ENCODE results near the gene ARHGAP45. TPM values are rescaled to one million over a fixed set of nuclear protein-coding genes. Genes with fewer than 3 reads are reported as not detected.

ARHGAP45 gene
- total RNA-seq, 1 donor from 2014 or later = 201 TPM

DNA sequence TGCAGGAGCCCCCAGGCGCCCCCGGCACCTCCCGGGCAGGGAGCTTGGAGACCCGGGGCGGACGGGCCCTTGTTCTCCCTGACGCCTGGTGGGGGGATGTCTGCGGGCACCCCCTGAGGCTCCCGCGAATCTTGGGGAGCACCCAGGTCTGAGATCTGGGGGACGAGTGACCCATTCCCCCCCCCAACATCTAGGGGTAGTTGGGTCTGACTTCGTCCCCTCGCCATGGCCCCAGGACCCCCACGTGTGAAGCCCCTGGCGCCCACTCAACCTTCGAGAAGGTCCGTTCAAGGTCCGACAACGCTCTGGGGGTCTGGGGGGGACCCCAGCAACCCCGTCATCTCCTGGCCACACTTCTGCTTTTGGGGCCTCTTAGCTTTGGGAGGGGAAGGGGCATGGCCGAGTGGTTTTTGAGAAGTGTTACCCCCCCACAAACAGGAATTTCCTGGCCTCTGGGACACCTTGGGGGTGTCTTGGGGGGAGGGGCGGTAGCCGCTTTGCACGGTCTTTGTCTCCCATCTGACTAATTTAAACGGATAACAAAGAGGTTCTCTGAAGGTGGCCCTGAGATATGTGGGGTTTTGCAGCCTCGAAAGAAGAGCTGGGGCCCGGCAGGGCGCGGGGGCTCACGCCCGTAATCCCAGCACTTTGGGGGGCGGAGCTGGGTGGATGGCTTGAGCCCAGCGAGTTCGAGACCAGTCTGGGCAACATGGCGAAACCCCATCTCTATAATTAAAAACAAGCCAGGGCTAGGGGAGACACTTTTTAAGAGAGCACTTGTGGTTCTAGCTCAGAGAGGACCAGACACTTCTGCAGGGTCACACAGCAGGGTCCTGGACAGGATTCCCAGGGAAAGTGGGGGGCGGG is 40.0 kb upstream of the ARHGAP45 start:
- DNase-seq (ENCODE audit: low spot score) = no peak
- Mint-ChIP-seq H3K4me1 (ENCODE audit: low read depth) (peaks cover 16% of the 10 kb centered on the region), H3K36me3 (ENCODE audit: low read depth) (peaks cover 5% of the 10 kb centered on the region), H3K27me3 (ENCODE audit: insufficient read depth) (no peaks in the 10 kb centered on the region), H3K27ac (peak overlapping the region; percentile 85), H3K9me3 (no peaks in the 10 kb centered on the region), H3K4me3 (peak overlapping the region; percentile 95)
- intact Hi-C loops (cut with micrococcal nuclease) = loop anchor here (1.0 to 2.0 kb wide), 2 partner anchors 76 to 178 kb away; partner anchors contain the start of genes GPX4 and STK11

DNA sequence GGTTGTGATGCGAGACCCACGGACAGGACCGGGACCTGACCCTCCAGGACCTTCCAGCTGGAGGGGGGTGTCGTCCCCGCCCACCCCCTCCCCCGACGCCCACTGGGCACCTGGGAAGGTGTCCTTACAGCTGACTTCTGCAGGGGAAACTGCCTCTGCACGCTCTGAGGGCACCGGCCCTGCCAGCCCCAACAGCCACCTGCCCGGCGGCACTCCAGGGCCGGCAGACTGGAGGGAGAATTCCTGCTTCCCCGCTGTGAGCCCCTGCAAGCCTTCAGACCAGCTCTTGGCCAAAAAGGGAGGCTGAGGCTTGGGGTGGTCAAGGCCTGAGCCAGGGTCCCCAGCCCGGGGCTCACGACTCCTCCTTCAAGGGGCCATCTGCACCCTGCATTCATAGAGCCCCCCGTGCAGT is 39.3 kb upstream of the ARHGAP45 start:
- intact Hi-C loops (cut with micrococcal nuclease) = loop anchor here (1.0 to 2.0 kb wide), 2 partner anchors 11 to 75 kb away; partner anchors contain the start of gene GPX4
- Mint-ChIP-seq H3K27ac (peak overlapping the region; percentile 52), H3K27me3 (ENCODE audit: insufficient read depth) (no peaks in the 10 kb centered on the region), H3K9me3 (no peaks in the 10 kb centered on the region), H3K36me3 (ENCODE audit: low read depth) (peaks cover 12% of the 10 kb centered on the region), H3K4me3 (peak overlapping the region; percentile 95), H3K4me1 (ENCODE audit: low read depth) (peaks cover 22% of the 10 kb centered on the region)
- DNase-seq (ENCODE audit: low spot score) = no peak

DNA sequence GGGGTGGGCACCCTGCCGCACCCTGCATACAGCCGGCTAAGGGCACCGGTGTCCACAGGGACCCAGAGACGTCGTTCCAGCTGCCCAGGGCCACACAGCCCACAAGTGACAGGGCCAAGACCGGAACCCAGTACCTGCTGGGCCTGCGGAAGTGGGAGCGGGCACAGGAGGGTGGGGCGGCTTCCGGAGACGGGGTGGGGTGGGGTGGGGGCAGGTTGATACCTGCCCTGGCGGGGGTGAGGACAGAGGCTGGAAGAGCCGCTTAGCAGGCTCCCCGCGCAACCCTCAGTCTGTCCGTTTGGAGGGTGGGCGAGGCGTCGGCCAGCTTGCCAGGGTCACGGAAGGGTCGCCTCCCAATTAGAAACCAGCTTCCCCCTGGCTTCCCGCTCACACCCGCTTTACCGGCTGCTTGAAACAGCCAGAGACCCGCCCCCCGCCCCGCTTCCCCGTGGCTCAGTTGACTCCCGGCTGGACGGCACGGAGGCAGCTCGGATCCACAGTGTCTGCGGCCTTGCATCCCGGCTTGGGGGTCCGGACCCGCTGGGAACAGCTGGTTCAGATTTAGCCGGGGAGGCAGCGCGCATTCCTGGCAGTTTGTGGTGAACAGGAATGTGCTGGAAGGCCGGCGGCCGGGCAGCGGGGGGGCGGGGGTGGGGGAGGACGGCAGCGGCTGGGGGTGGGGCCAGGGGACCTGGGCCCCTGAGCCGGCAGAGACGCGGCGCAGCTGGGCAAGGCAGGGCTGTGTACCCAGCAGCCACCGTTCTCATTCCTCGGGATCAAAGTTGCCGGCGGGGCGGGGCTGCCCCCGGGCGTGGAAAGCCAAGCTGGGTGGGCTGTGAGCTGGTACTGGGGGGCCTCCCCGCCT is 38.7 kb upstream of the ARHGAP45 start:
- DNase-seq (ENCODE audit: low spot score) = peak; percentile 58
- intact Hi-C loops (cut with micrococcal nuclease) = loop anchor here (1.0 kb wide), 1 partner anchor 10 kb away; no protein-coding TSS in a partner anchor
- Mint-ChIP-seq H3K9me3 (peaks cover 1% of the 10 kb centered on the region), H3K27ac (peak overlapping the region; percentile 52), H3K4me1 (ENCODE audit: low read depth) (peaks cover 25% of the 10 kb centered on the region), H3K4me3 (peak overlapping the region; percentile 95), H3K36me3 (ENCODE audit: low read depth) (peaks cover 13% of the 10 kb centered on the region), H3K27me3 (ENCODE audit: insufficient read depth) (no peaks in the 10 kb centered on the region)

DNA sequence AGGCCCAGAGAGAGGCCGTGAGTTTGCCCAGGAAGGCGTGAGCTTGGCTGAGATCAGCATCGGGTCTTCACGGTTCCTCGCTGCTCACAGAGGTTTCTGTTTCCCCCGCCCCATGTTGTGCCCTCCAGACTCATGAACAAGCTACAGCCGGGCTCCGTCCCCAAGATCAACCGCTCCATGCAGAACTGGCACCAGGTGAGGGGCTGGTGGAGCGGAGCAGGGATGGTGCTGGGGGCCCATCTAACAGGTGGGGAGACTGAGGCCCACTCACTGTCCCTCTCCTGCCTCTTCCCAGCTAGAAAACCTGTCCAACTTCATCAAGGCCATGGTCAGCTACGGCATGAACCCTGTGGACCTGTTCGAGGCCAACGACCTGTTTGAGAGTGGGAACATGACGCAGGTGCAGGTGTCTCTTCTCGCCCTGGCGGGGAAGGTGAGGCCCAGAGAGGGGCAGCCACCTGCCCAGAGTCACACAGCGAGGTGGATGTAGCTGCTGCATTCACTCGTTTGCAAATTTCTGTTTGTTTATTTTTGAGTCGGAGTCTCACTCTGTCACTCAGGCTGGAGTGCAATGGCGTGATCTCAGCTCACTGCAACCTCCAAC is 34.6 kb upstream of the ARHGAP45 start:
- Mint-ChIP-seq H3K9me3 (peaks cover 3% of the 10 kb centered on the region), H3K4me3 (no peak overlapping the region), H3K27ac (no peak overlapping the region), H3K27me3 (ENCODE audit: insufficient read depth) (no peaks in the 10 kb centered on the region), H3K4me1 (ENCODE audit: low read depth) (peaks cover 33% of the 10 kb centered on the region), H3K36me3 (ENCODE audit: low read depth) (peaks cover 26% of the 10 kb centered on the region)
- no peak for DNase-seq (ENCODE audit: low spot score)
- intact Hi-C loops (cut with micrococcal nuclease) = no loop called here

DNA sequence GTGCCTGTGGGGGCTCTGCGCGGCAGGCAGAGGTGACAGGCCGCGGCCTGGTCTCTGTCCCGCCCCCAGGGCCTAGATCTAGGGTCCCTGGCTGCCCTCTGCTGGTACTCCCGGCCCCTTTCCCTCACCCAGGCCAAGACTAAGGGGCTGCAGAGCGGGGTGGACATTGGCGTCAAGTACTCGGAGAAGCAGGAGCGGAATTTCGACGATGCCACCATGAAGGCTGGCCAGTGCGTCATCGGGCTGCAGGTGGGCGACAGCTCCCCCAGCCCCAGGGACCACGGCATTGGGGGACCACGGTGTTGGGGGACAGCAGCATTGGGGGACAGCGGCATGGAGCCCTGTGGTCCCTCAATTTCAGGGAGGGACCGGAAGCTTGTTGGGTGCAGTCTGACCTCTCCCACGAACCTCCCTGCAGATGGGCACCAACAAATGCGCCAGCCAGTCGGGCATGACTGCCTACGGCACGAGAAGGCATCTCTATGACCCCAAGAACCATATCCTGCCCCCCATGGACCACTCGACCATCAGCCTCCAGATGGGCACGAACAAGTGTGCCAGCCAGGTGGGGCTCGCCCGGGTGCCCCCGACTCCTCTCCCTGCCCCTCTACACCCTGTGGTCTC is 30.9 kb upstream of the ARHGAP45 start:
- peaks cover 59% of the 10 kb centered on the region for H3K4me1 Mint-ChIP-seq (ENCODE audit: low read depth)
- intact Hi-C loops (cut with micrococcal nuclease) = no loop called here
- H3K27ac Mint-ChIP-seq = peak overlapping the region; percentile 29
- no peaks in the 10 kb centered on the region for H3K27me3 Mint-ChIP-seq (ENCODE audit: insufficient read depth)
- no peak overlapping the region for H3K4me3 Mint-ChIP-seq
- DNase-seq (ENCODE audit: low spot score) = no peak
- H3K36me3 Mint-ChIP-seq (ENCODE audit: low read depth) = peaks cover 32% of the 10 kb centered on the region
- H3K9me3 Mint-ChIP-seq = peaks cover 3% of the 10 kb centered on the region

DNA sequence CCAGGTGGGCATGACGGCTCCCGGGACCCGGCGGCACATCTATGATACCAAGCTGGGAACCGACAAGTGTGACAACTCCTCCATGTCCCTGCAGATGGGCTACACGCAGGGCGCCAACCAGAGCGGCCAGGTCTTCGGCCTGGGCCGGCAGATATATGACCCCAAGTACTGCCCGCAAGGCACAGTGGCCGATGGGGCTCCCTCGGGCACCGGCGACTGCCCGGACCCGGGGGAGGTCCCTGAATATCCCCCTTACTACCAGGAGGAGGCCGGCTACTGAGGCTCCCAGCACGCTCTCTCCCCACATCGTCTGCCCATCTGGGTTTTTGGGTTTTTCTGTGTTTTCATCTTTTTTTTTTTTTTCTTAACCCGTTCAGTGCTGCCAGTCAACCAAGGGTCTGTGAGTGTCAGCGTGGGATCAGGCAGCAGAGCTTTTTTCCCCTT is 29.3 kb upstream of the ARHGAP45 start:
- Mint-ChIP-seq H3K27ac (peak overlapping the region; percentile 86), H3K4me1 (ENCODE audit: low read depth) (peaks cover 56% of the 10 kb centered on the region), H3K9me3 (peaks cover 3% of the 10 kb centered on the region), H3K36me3 (ENCODE audit: low read depth) (peaks cover 25% of the 10 kb centered on the region), H3K4me3 (peak overlapping the region; percentile 64), H3K27me3 (ENCODE audit: insufficient read depth) (no peaks in the 10 kb centered on the region)
- intact Hi-C loops (cut with micrococcal nuclease) = loop anchor here (1.0 kb wide), 1 partner anchor 9 kb away; no protein-coding TSS in a partner anchor
- no peak for DNase-seq (ENCODE audit: low spot score)

DNA sequence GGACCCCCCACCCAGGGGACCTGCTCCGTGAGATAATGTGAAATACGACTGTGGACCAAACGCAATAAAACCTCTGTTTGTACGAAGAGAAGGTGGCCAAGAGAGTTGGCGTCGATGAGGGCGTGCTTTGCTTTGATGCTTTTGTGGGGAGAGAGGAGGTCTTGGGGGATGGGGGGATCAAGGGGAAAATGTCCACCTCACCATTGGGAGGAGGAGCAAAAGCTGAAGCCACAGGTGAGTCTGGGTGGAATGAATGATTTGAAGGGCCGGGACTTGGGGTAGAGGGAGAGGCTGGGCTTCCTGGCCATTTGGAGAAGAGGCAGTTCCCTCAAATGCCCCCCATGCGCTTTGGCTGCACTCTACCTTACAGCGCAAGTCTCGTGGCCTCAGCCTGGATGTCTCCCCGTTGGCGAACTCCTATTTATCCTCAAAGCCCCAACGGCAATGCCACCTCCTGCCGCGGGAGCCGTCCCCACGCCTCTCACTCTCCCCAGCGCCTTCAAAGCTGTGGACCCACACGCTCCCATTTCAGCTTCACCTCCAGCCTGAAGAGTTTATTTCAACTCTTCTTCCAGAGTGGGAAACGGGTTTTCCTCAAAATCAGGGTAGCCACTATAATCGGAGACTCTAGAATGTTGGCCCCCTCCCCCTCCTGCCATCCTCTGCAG is 27.9 kb upstream of the ARHGAP45 start:
- Mint-ChIP-seq H3K4me3 (peak overlapping the region; percentile 97), H3K9me3 (no peaks in the 10 kb centered on the region), H3K4me1 (ENCODE audit: low read depth) (peaks cover 51% of the 10 kb centered on the region), H3K36me3 (ENCODE audit: low read depth) (peaks cover 21% of the 10 kb centered on the region), H3K27me3 (ENCODE audit: insufficient read depth) (no peaks in the 10 kb centered on the region), H3K27ac (peak overlapping the region; percentile 86)
- intact Hi-C loops (cut with micrococcal nuclease) = loop anchor here (1.0 kb wide), 2 partner anchors 11 to 38 kb away; no protein-coding TSS in a partner anchor
- no peak for DNase-seq (ENCODE audit: low spot score)

DNA sequence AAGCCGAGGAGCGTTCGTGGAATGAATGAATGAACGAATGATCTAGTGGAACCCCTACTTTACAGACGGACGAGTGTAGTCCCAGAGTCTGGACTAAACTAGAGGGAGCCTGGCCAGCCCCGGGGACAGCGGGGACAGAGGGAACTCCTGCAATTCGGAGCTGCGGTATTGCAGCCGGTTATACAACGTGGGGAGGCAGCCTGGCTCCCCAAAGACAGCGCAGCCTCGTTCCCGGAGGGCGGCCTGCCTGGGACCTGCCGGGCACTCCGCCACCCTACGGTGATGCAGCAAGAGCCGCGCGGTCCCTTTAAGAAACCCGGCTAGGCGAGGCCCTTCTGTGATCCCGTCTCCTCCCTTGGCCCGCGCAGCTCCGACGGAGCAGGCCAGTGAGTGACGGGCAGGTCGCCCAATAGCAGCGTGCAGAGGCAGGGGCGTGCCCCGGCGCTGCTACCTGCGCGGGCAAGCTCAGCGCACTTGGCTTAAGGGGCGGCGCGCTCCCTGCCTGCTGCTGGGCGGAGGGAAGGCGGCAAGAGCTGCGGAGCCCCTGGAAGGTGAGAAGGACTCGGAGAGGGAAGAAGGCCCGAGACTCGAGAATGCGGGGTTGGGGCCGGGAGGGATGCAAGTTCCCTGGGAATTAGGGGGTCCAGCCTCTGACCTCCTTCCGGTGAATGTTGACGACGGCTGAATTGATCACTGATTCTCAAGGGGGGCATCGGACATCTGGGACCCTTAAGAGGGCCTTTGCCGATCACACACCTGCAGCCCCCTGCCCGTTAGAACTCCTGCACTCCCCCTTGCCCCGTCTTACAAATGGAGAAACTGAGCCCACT is 27.1 kb upstream of the ARHGAP45 start, which contains the start of gene ABCA7:
Gene ABCA7, plus strand, starts transcription at position 462 of the 830 bp plus-strand sequence. CDS start 1,255 bp downstream, outside the sequence.
- H3K27me3 Mint-ChIP-seq (ENCODE audit: insufficient read depth) = no peaks in the 10 kb centered on the region
- peak within 1 kb of the TSS; percentile 86 for H3K27ac Mint-ChIP-seq
- H3K36me3 Mint-ChIP-seq (ENCODE audit: low read depth) = peaks cover 21% of the 10 kb centered on the region
- DNase-seq (ENCODE audit: low spot score) = peak; percentile 100
- intact Hi-C loops (cut with micrococcal nuclease) = loop anchor here (1.0 to 2.0 kb wide), 4 partner anchors 19 to 63 kb away; partner anchors contain the start of genes GPX4, RNU6-2 and TMEM259
- no peaks in the 10 kb centered on the region for H3K9me3 Mint-ChIP-seq
- H3K4me1 Mint-ChIP-seq (ENCODE audit: low read depth) = peaks cover 51% of the 10 kb centered on the region
- H3K4me3 Mint-ChIP-seq = peak within 1 kb of the TSS; percentile 97

DNA sequence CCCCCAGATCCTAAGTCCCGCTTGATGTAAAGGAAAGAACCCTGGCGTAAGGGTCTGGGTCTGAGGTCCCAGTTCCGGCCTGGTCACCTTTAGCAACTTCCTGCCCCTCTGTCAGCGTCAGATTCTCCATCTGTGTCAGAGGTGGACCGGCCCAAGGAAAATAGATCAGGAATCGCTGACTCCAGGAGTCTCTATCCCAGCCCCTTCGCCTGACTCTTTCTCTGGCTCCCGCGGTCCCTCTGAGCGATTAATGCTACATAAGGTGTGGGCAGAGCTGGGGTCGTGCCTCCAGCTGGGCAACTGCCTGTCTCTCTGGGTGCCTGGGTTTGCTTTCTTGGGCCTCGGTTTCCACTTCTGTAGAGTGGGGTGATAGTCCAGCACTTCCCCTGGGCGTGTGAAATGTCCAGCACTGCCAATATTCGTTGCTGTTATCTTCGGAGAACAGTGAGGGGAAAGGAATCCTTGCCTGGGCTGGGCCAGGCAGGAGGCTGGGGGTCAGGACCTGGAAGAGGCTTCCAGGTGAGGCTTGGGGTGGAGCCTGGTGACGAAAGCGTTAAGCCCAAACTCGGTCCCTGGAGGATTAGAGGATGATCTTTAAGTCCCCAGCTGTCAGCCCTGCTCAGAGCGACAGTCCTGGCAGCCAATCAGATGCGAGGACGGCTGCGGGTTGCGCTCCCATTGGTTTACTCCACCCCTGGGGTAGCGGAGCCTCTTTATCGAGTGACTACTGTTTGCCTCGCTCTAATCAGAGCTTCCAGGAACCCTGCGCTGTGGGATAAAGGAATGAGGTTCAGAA is 26.3 kb upstream of the ARHGAP45 start:
- peak overlapping the region; percentile 97 for H3K4me3 Mint-ChIP-seq
- H3K36me3 Mint-ChIP-seq (ENCODE audit: low read depth) = peaks cover 22% of the 10 kb centered on the region
- intact Hi-C loops (cut with micrococcal nuclease) = loop anchor here (1.0 to 2.0 kb wide), 3 partner anchors 19 to 62 kb away; partner anchors contain the start of genes GPX4, RNU6-2 and TMEM259
- DNase-seq (ENCODE audit: low spot score) = peak; percentile 90
- no peaks in the 10 kb centered on the region for H3K9me3 Mint-ChIP-seq
- H3K27me3 Mint-ChIP-seq (ENCODE audit: insufficient read depth) = no peaks in the 10 kb centered on the region
- peak overlapping the region; percentile 86 for H3K27ac Mint-ChIP-seq
- H3K4me1 Mint-ChIP-seq (ENCODE audit: low read depth) = peaks cover 47% of the 10 kb centered on the region

DNA sequence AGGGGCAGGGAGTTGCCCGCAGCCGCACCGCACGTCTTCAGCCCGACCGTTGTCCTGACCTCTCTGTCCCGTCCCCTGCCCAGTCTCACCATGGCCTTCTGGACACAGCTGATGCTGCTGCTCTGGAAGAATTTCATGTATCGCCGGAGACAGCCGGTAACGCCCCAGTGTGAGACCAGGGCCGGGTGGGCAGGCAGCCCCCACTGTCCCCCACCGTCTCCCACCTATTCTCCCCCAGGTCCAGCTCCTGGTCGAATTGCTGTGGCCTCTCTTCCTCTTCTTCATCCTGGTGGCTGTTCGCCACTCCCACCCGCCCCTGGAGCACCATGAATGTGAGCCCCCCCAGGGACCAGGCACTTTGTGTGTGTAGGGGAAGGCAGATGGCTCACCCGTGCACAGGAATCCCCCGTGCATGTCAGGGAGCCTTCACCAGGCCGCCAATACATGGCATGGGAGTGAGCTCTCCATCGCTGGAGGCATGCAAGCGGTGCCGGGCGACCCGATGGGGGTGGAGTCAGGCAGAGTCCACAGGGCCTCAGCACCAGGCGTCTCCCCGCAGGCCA is 25.6 kb upstream of the ARHGAP45 start:
- peaks cover 43% of the 10 kb centered on the region for H3K4me1 Mint-ChIP-seq (ENCODE audit: low read depth)
- no peak for DNase-seq (ENCODE audit: low spot score)
- H3K9me3 Mint-ChIP-seq = no peaks in the 10 kb centered on the region
- H3K27ac Mint-ChIP-seq = no peak overlapping the region
- intact Hi-C loops (cut with micrococcal nuclease) = loop anchor here (2.0 kb wide), 1 partner anchor 61 kb away; the partner anchor contains the start of gene GPX4
- H3K36me3 Mint-ChIP-seq (ENCODE audit: low read depth) = peaks cover 18% of the 10 kb centered on the region
- peak overlapping the region; percentile 97 for H3K4me3 Mint-ChIP-seq
- H3K27me3 Mint-ChIP-seq (ENCODE audit: insufficient read depth) = no peaks in the 10 kb centered on the region

Data from activated T-helper 1 cell treated with anti-CD3 and anti-CD28 coated beads, Interleukin-12 subunit alpha, Interleukin-12 subunit beta, Interleukin-2, Interleukin-4 antibody, amounts not matched to agents 30 ng/mL and 10 ng/mL and 1 ng/mL, durations not matched to agents 14 hours and 24 hours and 36 hours (primary cell).